Right lobe of liver (tissue), 4 donors: ENCODE data around the gene NME4.

Source experiments
- CTCF ChIP-seq, 4 donors: fragments of 200-600 bp in 3 of 4; fragments of 450-650 bp in 1 of 4; IDR thresholded peaks; one replicate each; pipeline versions ENCODE4 v1.5.1 to v1.8.0; 2016 to 2022; ENCODE audit warnings: antibody characterized with exemption in 4 of 4, mild to moderate bottlenecking in 2 of 4
- POLR2A ChIP-seq: fragments of 450-650 bp; IDR thresholded peaks from one replicate; pipeline ENCODE4 v1.6.1; 2017; ENCODE audit warnings: antibody characterized with exemption, mild to moderate bottlenecking
- donor health status: DM: no; HTN: no; CAD: no.
- donor health status: DM: no; HTN: no; CAD: no.
- donor health status: DM: no; HTN: yes; CAD: no.

DNA sequence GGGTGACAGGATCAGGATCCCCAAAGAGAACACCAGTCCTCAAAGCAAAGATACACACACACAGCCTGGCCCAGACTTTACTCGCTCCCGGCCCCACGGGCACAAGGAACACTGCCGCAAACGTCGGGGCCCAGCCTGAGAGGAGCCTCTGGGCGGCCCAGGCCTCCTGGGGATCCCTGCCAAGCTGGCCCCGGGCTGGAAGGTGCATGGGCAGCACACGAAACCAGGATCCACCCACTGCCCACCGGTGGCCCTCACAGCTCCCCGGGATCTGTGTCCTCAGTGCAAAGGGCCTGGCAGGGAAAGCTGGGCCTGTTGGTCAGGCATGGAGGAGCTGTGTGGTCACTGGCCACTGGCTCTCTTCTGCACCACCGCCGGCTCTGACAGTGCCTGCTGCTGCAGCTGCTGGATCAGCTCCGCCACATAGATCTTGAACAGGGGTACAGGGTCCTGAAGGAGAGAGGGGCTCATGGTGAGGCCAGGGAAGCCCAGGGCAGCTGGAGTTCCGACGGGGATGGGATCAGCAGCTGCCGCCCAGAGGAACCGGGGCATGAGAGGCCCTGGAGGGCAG lies 29.6 kb upstream of the NME4 start:
- TF ChIP-seq CTCF (IDR thresholded peaks at IDR 0.05) (no peak), POLR2A (no peak)
